Stimulated activated naive CD8-positive, alpha-beta T cell treated with anti-CD3 and anti-CD28 coated beads, Interleukin-15, Interleukin-2, amounts not matched to agents 100 ng/mL and 50 ng/mL, for 24 hours (primary cell): ENCODE data around the gene SARDH.
A peak's percentile ranks its signal among the peaks of the same experiment; 100 is the strongest.
"Not testable (repeated sequence)": the region's sequence is repeated elsewhere in the genome, so short reads cannot be mapped to it uniquely, and the experiment has no call there.

ENCODE experiments used
- H3K27ac Mint-ChIP-seq: one replicate; pipeline ENCODE4 v1.8.0; 2021; ENCODE audit warnings: mild to moderate bottlenecking, mixed read lengths
- H3K27me3 Mint-ChIP-seq: one replicate; pipeline ENCODE4 v1.8.0; 2021; ENCODE audit warnings: mixed read lengths
- H3K36me3 Mint-ChIP-seq: one replicate; pipeline ENCODE4 v1.8.0; 2021; ENCODE audit warnings: low read depth, mixed read lengths
- H3K4me1 Mint-ChIP-seq: one replicate; pipeline ENCODE4 v1.8.0; 2021; ENCODE audit warnings: low read depth, mixed read lengths
- H3K4me3 Mint-ChIP-seq: one replicate; pipeline ENCODE4 v1.8.0; 2021; ENCODE audit warnings: mild to moderate bottlenecking, mixed read lengths
- H3K9me3 Mint-ChIP-seq: one replicate; pipeline ENCODE4 v1.8.0; 2021; ENCODE audit warnings: mixed read lengths

The SARDH gene

DNA sequence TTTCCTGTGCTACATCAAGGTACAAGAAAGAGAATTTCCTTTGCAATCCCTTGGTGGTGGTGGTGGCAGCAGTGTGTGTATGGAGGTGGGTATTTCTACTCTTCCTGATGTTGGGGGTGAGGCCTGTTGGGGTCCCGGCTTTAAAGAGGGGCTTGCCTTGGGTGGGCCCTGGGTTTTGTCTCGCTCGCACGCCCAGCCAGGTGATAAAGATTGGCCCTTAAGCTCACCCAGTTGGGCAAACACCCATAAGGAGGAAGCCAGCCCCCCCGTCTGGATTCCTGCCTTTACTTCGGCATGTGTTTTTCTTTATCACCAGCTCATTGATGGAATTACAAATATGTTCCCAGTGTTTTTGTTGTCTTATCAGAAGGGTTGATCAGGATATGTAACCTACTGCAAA is 16.0 kb upstream of the SARDH start:
- Mint-ChIP-seq H3K27me3 (peaks cover 36% of the 10 kb centered on the region), H3K9me3 (no peaks in the 10 kb centered on the region), H3K4me3 (no peak overlapping the region), H3K36me3 (no peaks in the 10 kb centered on the region), H3K27ac (no peak overlapping the region), H3K4me1 (no peaks in the 10 kb centered on the region)

- Mint-ChIP-seq H3K36me3 (no peaks in the 10 kb centered on the region), H3K27ac (no peak overlapping the region), H3K4me1 (no peaks in the 10 kb centered on the region), H3K4me3 (no peak overlapping the region), H3K9me3 (no peaks in the 10 kb centered on the region), H3K27me3 (peaks cover 46% of the 10 kb centered on the region)
Observed at GRCh38 chr9:133752739-133753446, 14.7 kb upstream of the SARDH start.

GRCh38 chr9:133750982-133751649 is 13.0 kb upstream of the SARDH start:
- no peaks in the 10 kb centered on the region for H3K4me1 Mint-ChIP-seq
- H3K4me3 Mint-ChIP-seq = no peak overlapping the region
- H3K27ac Mint-ChIP-seq = no peak overlapping the region
- no peaks in the 10 kb centered on the region for H3K9me3 Mint-ChIP-seq
- H3K36me3 Mint-ChIP-seq = no peaks in the 10 kb centered on the region
- peaks cover 60% of the 10 kb centered on the region for H3K27me3 Mint-ChIP-seq

- Mint-ChIP-seq H3K36me3 (no peaks in the 10 kb centered on the region), H3K4me1 (no peaks in the 10 kb centered on the region), H3K9me3 (no peaks in the 10 kb centered on the region), H3K4me3 (no peak overlapping the region), H3K27me3 (peaks cover 44% of the 10 kb centered on the region), H3K27ac (no peak overlapping the region)
Observed at GRCh38 chr9:133747309-133747708, 9.2 kb upstream of the SARDH start.

GRCh38 chr9:133744528-133744927 is 6.4 kb upstream of the SARDH start:
- H3K4me3 Mint-ChIP-seq, H3K4me1 Mint-ChIP-seq, H3K36me3 Mint-ChIP-seq, H3K27ac Mint-ChIP-seq, H3K9me3 Mint-ChIP-seq: not testable (repeated sequence)
- H3K27me3 Mint-ChIP-seq = peaks cover 34% of the 10 kb centered on the region

- Mint-ChIP-seq H3K4me1 (no peaks in the 10 kb centered on the region), H3K36me3 (no peaks in the 10 kb centered on the region), H3K27ac (no peak overlapping the region), H3K27me3 (peaks cover 22% of the 10 kb centered on the region), H3K4me3 (no peak overlapping the region), H3K9me3 (no peaks in the 10 kb centered on the region)
Observed at GRCh38 chr9:133742849-133743444, 4.8 kb upstream of the SARDH start.

- H3K4me1 Mint-ChIP-seq = peaks cover 3% of the 10 kb centered on the region
- peaks cover 15% of the 10 kb centered on the region for H3K27me3 Mint-ChIP-seq
- H3K36me3 Mint-ChIP-seq = no peaks in the 10 kb centered on the region
- H3K4me3 Mint-ChIP-seq = no peak overlapping the region
- H3K9me3 Mint-ChIP-seq = no peaks in the 10 kb centered on the region
- no peak overlapping the region for H3K27ac Mint-ChIP-seq
Observed at GRCh38 chr9:133742251-133742650, 4.1 kb upstream of the SARDH start.

DNA sequence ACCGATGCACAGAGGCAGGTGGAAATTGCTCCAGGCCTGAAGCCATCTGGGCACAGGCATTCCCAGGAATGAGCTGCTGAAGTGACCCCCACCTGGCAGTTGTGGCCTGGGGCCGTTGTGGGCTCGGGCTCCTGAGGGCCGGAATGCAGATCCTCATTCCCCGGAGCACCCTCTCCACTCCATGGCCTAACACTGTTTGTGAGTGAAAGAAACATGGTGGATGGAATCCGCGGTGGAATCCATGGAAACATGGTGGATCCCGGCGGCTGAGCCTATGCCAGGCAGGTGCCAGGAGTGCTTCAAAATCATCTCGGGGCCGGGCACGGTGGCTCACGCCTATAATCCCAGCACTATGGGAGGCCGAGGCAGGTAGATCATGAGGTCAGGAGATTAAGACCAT is 3.6 kb upstream of the SARDH start:
- Mint-ChIP-seq H3K4me3 (no peak overlapping the region), H3K36me3 (no peaks in the 10 kb centered on the region), H3K27me3 (peaks cover 12% of the 10 kb centered on the region), H3K4me1 (peaks cover 3% of the 10 kb centered on the region), H3K9me3 (no peaks in the 10 kb centered on the region), H3K27ac (no peak overlapping the region)

- Mint-ChIP-seq H3K9me3 (no peaks in the 10 kb centered on the region), H3K4me1 (peaks cover 3% of the 10 kb centered on the region), H3K36me3 (no peaks in the 10 kb centered on the region), H3K27ac (no peak overlapping the region), H3K4me3 (no peak overlapping the region), H3K27me3 (peaks cover 6% of the 10 kb centered on the region)
Observed at GRCh38 chr9:133740911-133741310, 2.8 kb upstream of the SARDH start.

DNA sequence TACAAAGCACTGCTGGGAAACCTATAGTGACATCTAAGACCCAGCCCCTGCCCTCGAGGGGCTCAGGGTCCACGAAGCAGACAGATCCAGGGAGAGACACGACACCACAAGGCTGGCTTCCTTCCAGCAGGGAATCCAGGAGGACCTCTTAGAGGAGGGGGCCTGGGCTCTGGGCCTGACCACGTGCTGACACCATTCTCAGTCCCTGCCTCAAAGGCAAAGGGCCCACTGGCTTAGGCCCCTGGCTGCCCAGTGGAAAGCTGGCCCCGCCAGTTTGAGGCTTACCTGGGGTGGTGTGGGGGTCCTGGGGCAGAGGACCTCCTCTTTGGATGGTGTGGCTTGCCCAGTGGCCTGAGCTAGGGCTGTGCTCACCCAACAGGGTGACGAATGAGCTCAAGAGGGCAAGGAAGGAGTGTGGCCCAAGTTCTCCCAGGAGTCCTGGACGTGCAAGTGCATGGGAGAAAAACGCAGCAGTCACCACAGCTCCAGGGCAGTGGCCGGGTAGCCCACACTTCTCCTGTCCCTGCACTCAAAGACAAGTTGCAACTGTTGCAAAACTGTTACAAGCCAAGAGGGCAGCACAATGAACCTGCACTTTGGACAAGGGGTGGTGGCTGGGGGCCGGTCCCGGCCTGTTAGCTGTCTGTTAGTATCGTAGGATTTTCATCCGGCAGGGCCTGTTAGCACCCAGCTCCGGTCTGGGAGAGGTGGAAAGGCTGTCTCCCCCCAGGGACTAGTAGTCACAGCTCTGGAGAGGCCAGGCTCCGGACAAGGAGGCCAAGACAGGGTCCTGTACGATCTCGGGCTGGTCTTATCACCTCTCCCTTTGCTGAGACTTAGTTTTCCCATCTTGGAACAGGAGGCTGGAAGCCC is 1.5 kb upstream of the SARDH start:
- Mint-ChIP-seq H3K4me1 (peaks cover 7% of the 10 kb centered on the region), H3K4me3 (no peak overlapping the region), H3K36me3 (no peaks in the 10 kb centered on the region), H3K9me3 (no peaks in the 10 kb centered on the region), H3K27me3 (peaks cover 6% of the 10 kb centered on the region), H3K27ac (no peak overlapping the region)

DNA sequence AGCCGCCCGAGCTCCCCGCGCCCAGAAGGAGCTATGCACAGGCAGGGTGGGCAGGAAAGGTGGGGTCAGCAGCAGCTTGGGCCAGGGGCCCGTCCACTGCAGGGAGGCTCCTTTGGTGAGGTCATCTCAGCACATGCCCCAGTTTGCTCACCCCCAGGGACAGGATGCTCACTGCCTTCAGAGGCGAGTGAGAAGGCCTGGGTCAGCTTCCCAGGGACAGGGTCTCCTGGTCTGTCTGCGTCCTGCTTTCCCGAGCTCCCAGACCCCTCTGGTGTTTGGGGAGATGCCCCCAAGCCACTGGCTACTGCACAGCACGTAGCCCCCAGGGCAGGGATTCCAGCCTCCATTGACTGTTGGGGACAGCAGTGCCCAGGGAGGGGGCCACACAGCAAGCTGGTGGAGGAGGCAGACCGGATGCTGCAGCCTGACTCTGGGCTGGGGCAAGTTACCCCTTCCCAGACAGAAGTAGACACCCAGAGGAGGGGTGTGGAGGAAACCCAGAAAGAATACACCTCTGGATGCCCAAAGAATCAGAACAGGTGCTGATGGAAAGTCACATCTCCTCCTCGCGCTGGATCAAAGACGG is 581 bp upstream of the SARDH start:
- Mint-ChIP-seq H3K36me3 (no peaks in the 10 kb centered on the region), H3K4me1 (peaks cover 7% of the 10 kb centered on the region), H3K9me3 (no peaks in the 10 kb centered on the region), H3K27ac (no peak overlapping the region), H3K4me3 (peak overlapping the region; percentile 26), H3K27me3 (no peaks in the 10 kb centered on the region)

- H3K4me1 Mint-ChIP-seq = peaks cover 7% of the 10 kb centered on the region
- H3K36me3 Mint-ChIP-seq = no peaks in the 10 kb centered on the region
- no peaks in the 10 kb centered on the region for H3K9me3 Mint-ChIP-seq
- no peaks in the 10 kb centered on the region for H3K27me3 Mint-ChIP-seq
- no peak overlapping the region for H3K27ac Mint-ChIP-seq
- H3K4me3 Mint-ChIP-seq = no peak overlapping the region
Observed at GRCh38 chr9:133737071-133737773, 930 bp downstream of the SARDH start.

- Mint-ChIP-seq H3K4me1 (peaks cover 7% of the 10 kb centered on the region), H3K27me3 (no peaks in the 10 kb centered on the region), H3K9me3 (no peaks in the 10 kb centered on the region), H3K36me3 (no peaks in the 10 kb centered on the region), H3K4me3 (no peak overlapping the region), H3K27ac (no peak overlapping the region)
Observed at GRCh38 chr9:133735931-133736330, 2.2 kb downstream of the SARDH start.

GRCh38 chr9:133735415-133735775 is 2.8 kb downstream of the SARDH start:
- H3K36me3 Mint-ChIP-seq = no peaks in the 10 kb centered on the region
- H3K9me3 Mint-ChIP-seq = no peaks in the 10 kb centered on the region
- H3K27ac Mint-ChIP-seq = no peak overlapping the region
- H3K4me3 Mint-ChIP-seq = no peak overlapping the region
- no peaks in the 10 kb centered on the region for H3K27me3 Mint-ChIP-seq
- H3K4me1 Mint-ChIP-seq = peaks cover 7% of the 10 kb centered on the region
